NCI-H2171 treated with DMSO at 0.1 percent for 48 hours (cell line): Measurements from ENCODE around the gene ALG12.

ENCODE experiments used
- DNase-seq: peaks from one replicate; lab custom pipeline; 2025; lab: John Stamatoyannopoulos, UW

The ALG12 gene

GRCh38 chr22:49929994-49930575, 11.8 kb upstream of the ALG12 start:
- no peak for DNase-seq

- peak; percentile 19 for DNase-seq
Observed at GRCh38 chr22:49929211-49929979, 11.2 kb upstream of the ALG12 start.

- no peak for DNase-seq
Observed at GRCh38 chr22:49928555-49929210, 10.4 kb upstream of the ALG12 start.

- DNase-seq: no peak
Observed at GRCh38 chr22:49928185-49928495, 9.9 kb upstream of the ALG12 start.

- no peak for DNase-seq
Observed at GRCh38 chr22:49927483-49928184, 9.4 kb upstream of the ALG12 start.

GRCh38 chr22:49926916-49927315, 8.7 kb upstream of the ALG12 start:
- DNase-seq: no peak

- DNase-seq: no peak
Observed at GRCh38 chr22:49925525-49926128, 7.4 kb upstream of the ALG12 start.

- DNase-seq: no peak
Observed at GRCh38 chr22:49924113-49924833, 6.0 kb upstream of the ALG12 start.

- DNase-seq: no peak
Observed at GRCh38 chr22:49923445-49923844, 5.2 kb upstream of the ALG12 start.

GRCh38 chr22:49922926-49923325, 4.7 kb upstream of the ALG12 start:
- DNase-seq: no peak

GRCh38 chr22:49922484-49922883, 4.2 kb upstream of the ALG12 start:
- DNase-seq: no peak

GRCh38 chr22:49921508-49922278, 3.5 kb upstream of the ALG12 start:
- no peak for DNase-seq

GRCh38 chr22:49920859-49921258, 2.6 kb upstream of the ALG12 start:
- DNase-seq: no peak

GRCh38 chr22:49918911-49919881, 958 bp upstream of the ALG12 start:
- no peak for DNase-seq

GRCh38 chr22:49916831-49917230, 1.4 kb downstream of the ALG12 start:
- no peak for DNase-seq

- no peak for DNase-seq
Observed at GRCh38 chr22:49915610-49916009, 2.6 kb downstream of the ALG12 start.

GRCh38 chr22:49914256-49914655, 4.0 kb downstream of the ALG12 start:
- DNase-seq: no peak

GRCh38 chr22:49913446-49913845, 4.8 kb downstream of the ALG12 start:
- no peak for DNase-seq

GRCh38 chr22:49913026-49913425, 5.2 kb downstream of the ALG12 start:
- DNase-seq: no peak
